GM21381 (cell line): ENCODE results near the gene R3HDM4.
"Not testable (repeated sequence)": the region's sequence is repeated elsewhere in the genome, so short reads cannot be mapped to it uniquely, and the experiment has no call there.

Experiments used
- ATAC-seq: cut with Tn5 transposase; IDR thresholded peaks from one replicate; pipeline ENCODE4 v1.9.1; 2021; ENCODE audit warnings: mild to moderate bottlenecking, moderate library complexity; ENCODE audit not compliant: unreplicated experiment

R3HDM4 gene

GRCh38 chr19:877992-878660, 34.9 kb downstream of the R3HDM4 start:
- not testable (repeated sequence) for ATAC-seq

GRCh38 chr19:876780-877314, 36.2 kb downstream of the R3HDM4 start:
- ATAC-seq = no peak

- ATAC-seq = no peak
Measured at GRCh38 chr19:876089-876488, 36.9 kb downstream of the R3HDM4 start.

- no peak for ATAC-seq
Measured at GRCh38 chr19:875265-875879, 37.6 kb downstream of the R3HDM4 start.

GRCh38 chr19:873561-874041, 39.4 kb downstream of the R3HDM4 start:
- no peak for ATAC-seq

- no peak for ATAC-seq
Measured at GRCh38 chr19:873084-873483, 39.9 kb downstream of the R3HDM4 start.

GRCh38 chr19:872266-872951, 40.6 kb downstream of the R3HDM4 start:
- no peak for ATAC-seq

GRCh38 chr19:871446-872265, 41.4 kb downstream of the R3HDM4 start:
- ATAC-seq = no peak

- no peak for ATAC-seq
Measured at GRCh38 chr19:870963-871401, 42.0 kb downstream of the R3HDM4 start.

GRCh38 chr19:870314-870713, 42.7 kb downstream of the R3HDM4 start:
- ATAC-seq = no peak

GRCh38 chr19:869245-870177, 43.5 kb downstream of the R3HDM4 start:
- no peak for ATAC-seq

- no peak for ATAC-seq
Measured at GRCh38 chr19:868458-869244, 44.4 kb downstream of the R3HDM4 start.

- no peak for ATAC-seq
Measured at GRCh38 chr19:867855-868457, 45.1 kb downstream of the R3HDM4 start.

GRCh38 chr19:867301-867793, 45.7 kb downstream of the R3HDM4 start:
- ATAC-seq = no peak

GRCh38 chr19:866769-867300, 46.2 kb downstream of the R3HDM4 start:
- no peak for ATAC-seq

GRCh38 chr19:863315-863620, 49.8 kb downstream of the R3HDM4 start:
- no peak for ATAC-seq

GRCh38 chr19:862581-863314, 50.3 kb downstream of the R3HDM4 start:
- no peak for ATAC-seq
